ENCODE results near the gene GPR35.

The GPR35 gene

GRCh38 chr2:240585681-240586197 is 39.5 kb upstream of the GPR35 start:
- Histone ChIP-seq H3K4me3 (ENCODE audit: low read depth, low read length) (peak overlapping the region; percentile 83), H3K4me1 (peaks cover 18% of the 10 kb centered on the region)

GRCh38 chr2:240586198-240586918 is 38.9 kb upstream of the GPR35 start, which contains the start of gene CAPN10:
CAPN10 (plus strand) TSS chr2:240586734; CDS start chr2:240586912, 178 bp downstream.
- Histone ChIP-seq H3K9me3 (ENCODE audit: control insufficient read depth, low read length) (no peaks in the 10 kb centered on the region), H3K79me2 (peaks cover 52% of the 10 kb centered on the region), H2AFZ (peak within 1 kb of the TSS; percentile 84), H3K27me3 (ENCODE audit: control insufficient read depth, insufficient read depth, low read length) (no peaks in the 10 kb centered on the region), H3K4me2 (ENCODE audit: low read length) (peak within 1 kb of the TSS; percentile 75), H3K27ac (peak within 1 kb of the TSS; percentile 81), H3K36me3 (ENCODE audit: control insufficient read depth, insufficient read depth, low read length) (no peaks in the 10 kb centered on the region), H3K4me3 (ENCODE audit: low read depth, low read length) (peak within 1 kb of the TSS; percentile 83), H3K4me1 (peaks cover 18% of the 10 kb centered on the region), H3K9ac (peak within 1 kb of the TSS; percentile 62)
- no peak for TF ChIP-seq CTCF (IDR thresholded peaks at IDR 0.05)

More at GRCh38 chr2:240585681-240586197, 39.5 kb upstream of the GPR35 start:
- Histone ChIP-seq H3K4me2 (ENCODE audit: low read length) (peak overlapping the region; percentile 75), H3K9ac (peak overlapping the region; percentile 62), H2AFZ (peak overlapping the region; percentile 84), H3K36me3 (ENCODE audit: control insufficient read depth, insufficient read depth, low read length) (no peaks in the 10 kb centered on the region), H3K9me3 (ENCODE audit: control insufficient read depth, low read length) (no peaks in the 10 kb centered on the region), H3K27me3 (ENCODE audit: control insufficient read depth, insufficient read depth, low read length) (no peaks in the 10 kb centered on the region), H3K79me2 (peaks cover 51% of the 10 kb centered on the region), H3K27ac (peak overlapping the region; percentile 81)
- TF ChIP-seq CTCF (IDR thresholded peaks at IDR 0.05), result no peak

- no peak for TF ChIP-seq CTCF (IDR thresholded peaks at IDR 0.05)
- Histone ChIP-seq H3K4me1 (peaks cover 18% of the 10 kb centered on the region), H3K27ac (no peak overlapping the region), H3K9ac (peak overlapping the region; percentile 9), H3K4me2 (ENCODE audit: low read length) (peak overlapping the region; percentile 75), H2AFZ (peak overlapping the region; percentile 84), H3K9me3 (ENCODE audit: control insufficient read depth, low read length) (no peaks in the 10 kb centered on the region), H3K27me3 (ENCODE audit: control insufficient read depth, insufficient read depth, low read length) (no peaks in the 10 kb centered on the region), H3K79me2 (peaks cover 53% of the 10 kb centered on the region), H3K36me3 (ENCODE audit: control insufficient read depth, insufficient read depth, low read length) (no peaks in the 10 kb centered on the region), H3K4me3 (ENCODE audit: low read depth, low read length) (peak overlapping the region; percentile 83)
Measured at GRCh38 chr2:240586919-240587800, 38.1 kb upstream of the GPR35 start.

GRCh38 chr2:240588006-240588655 is 37.1 kb upstream of the GPR35 start:
- no peak overlapping the region for H3K27ac ChIP-seq
- peak overlapping the region; percentile 83 for H3K4me3 ChIP-seq (ENCODE audit: low read depth, low read length)
- TF ChIP-seq CTCF (IDR thresholded peaks at IDR 0.05), result no peak
- H3K9ac ChIP-seq, result no peak overlapping the region
- H3K79me2 ChIP-seq, result peaks cover 48% of the 10 kb centered on the region
- H3K9me3 ChIP-seq (ENCODE audit: control insufficient read depth, low read length), result no peaks in the 10 kb centered on the region
- peak overlapping the region; percentile 75 for H3K4me2 ChIP-seq (ENCODE audit: low read length)
- H3K36me3 ChIP-seq (ENCODE audit: control insufficient read depth, insufficient read depth, low read length), result no peaks in the 10 kb centered on the region
- H3K27me3 ChIP-seq (ENCODE audit: control insufficient read depth, insufficient read depth, low read length), result no peaks in the 10 kb centered on the region
- peaks cover 18% of the 10 kb centered on the region for H3K4me1 ChIP-seq
- H2AFZ ChIP-seq, result no peak overlapping the region

All from parathyroid adenoma (tissue), 2 donors.